ENCODE results near the gene DNA2. TPM values are rescaled to one million over a fixed set of nuclear protein-coding genes. Genes with fewer than 3 reads are reported as not detected.

DNA2 gene
- total and polyA plus RNA-seq, 2 of the 13 experiments (the other 11 are each of a cell fraction or from before 2014, with no cell fraction given) = 4.8 to 27.3 TPM

GRCh38 chr10:68406111-68406814 is 65.5 kb downstream of the DNA2 start (continued):
- TF ChIP-seq IRF1 (CRISPR knock-in tag; IDR thresholded peaks at IDR 0.05; ENCODE audit: low read depth) = no peak
- TF ChIP-seq KLF6 (CRISPR knock-in tag; IDR thresholded peaks at IDR 0.05) = peak; percentile 45; the same call in 1 of the 2 replicates
- TF ChIP-seq ZNF720 (CRISPR knock-in tag; IDR thresholded peaks at IDR 0.05) = no peak
- TF ChIP-seq ZNF350 (CRISPR knock-in tag; IDR thresholded peaks at IDR 0.05; ENCODE audit: borderline replicate concordance, low read depth) = no peak
- no peak for TF ChIP-seq SNAPC4 (CRISPR knock-in tag; IDR thresholded peaks at IDR 0.05)
- no peak for TF ChIP-seq ETV6 (CRISPR knock-in tag; conservative IDR thresholded peaks at IDR 0.05)
- no peak for TF ChIP-seq ZNF570 (CRISPR knock-in tag; IDR thresholded peaks at IDR 0.05; ENCODE audit: borderline replicate concordance)
- no peak for TF ChIP-seq EZH2 (conservative IDR thresholded peaks at IDR 0.05; ENCODE audit: low read depth, low read length)
- TF ChIP-seq SATB2 (CRISPR knock-in tag; IDR thresholded peaks at IDR 0.05) = no peak
- no peak for TF ChIP-seq ERF (CRISPR knock-in tag; IDR thresholded peaks at IDR 0.05)
- TF ChIP-seq TAF15 (IDR thresholded peaks at IDR 0.05; ENCODE audit: low read depth, low read length, poor library complexity, severe bottlenecking) = no peak
- TF ChIP-seq BRCA1 (CRISPR knock-in tag; IDR thresholded peaks at IDR 0.05) = no peak
- no peak for TF ChIP-seq FOXP1 (IDR thresholded peaks at IDR 0.05)
- TF ChIP-seq FOXP1 (CRISPR knock-in tag; IDR thresholded peaks at IDR 0.05) = no peak
- no peak for TF ChIP-seq ADNP (CRISPR knock-in tag; IDR thresholded peaks at IDR 0.05)
- no peak for TF ChIP-seq AGO2 (optimal IDR thresholded peaks at IDR 0.05; ENCODE audit: low read depth, low read length)
- TF ChIP-seq NCOR1 (IDR thresholded peaks at IDR 0.05; ENCODE audit: borderline replicate concordance, low read length) = no peak
- no peak for TF ChIP-seq CBX1 (IDR thresholded peaks at IDR 0.05; ENCODE audit: low read depth)
- no peak for TF ChIP-seq MYNN (CRISPR knock-in tag; IDR thresholded peaks at IDR 0.05; ENCODE audit: low read depth)
- no peak for TF ChIP-seq ZNF83 (CRISPR knock-in tag; IDR thresholded peaks at IDR 0.05; ENCODE audit: borderline replicate concordance)
- no peak for TF ChIP-seq TGIF2 (CRISPR knock-in tag; IDR thresholded peaks at IDR 0.05)
- no peak for TF ChIP-seq FOXA3 (CRISPR knock-in tag; IDR thresholded peaks at IDR 0.05)
- TF ChIP-seq ATF3 (CRISPR knock-in tag; IDR thresholded peaks at IDR 0.05) = no peak
- no peak for TF ChIP-seq MED13 (CRISPR knock-in tag; IDR thresholded peaks at IDR 0.05)
- no peak for TF ChIP-seq ZNF383 (CRISPR knock-in tag; IDR thresholded peaks at IDR 0.05; ENCODE audit: borderline replicate concordance)
- TF ChIP-seq ZSCAN22 (CRISPR knock-in tag; IDR thresholded peaks at IDR 0.05) = no peak
- TF ChIP-seq ZNF180 (CRISPR knock-in tag; IDR thresholded peaks at IDR 0.05; ENCODE audit: borderline replicate concordance, low read depth) = no peak

Data from HepG2 (cell line).